ENCODE results near the gene BCL2L13. TPM values are rescaled to one million over a fixed set of nuclear protein-coding genes. Genes with fewer than 3 reads are reported as not detected.
"Not testable (repeated sequence)": the region's sequence is repeated elsewhere in the genome, so short reads cannot be mapped to it uniquely, and the experiment has no call there.

BCL2L13 gene
- polyA plus RNA-seq, 3 donors = 20.2 to 67.8 (median 53.0) TPM

- H3K79me2 ChIP-seq (ENCODE audit: insufficient read depth, low read length) = peaks cover 4% of the 10 kb centered on the region
- no peak overlapping the region for H3K9ac ChIP-seq (ENCODE audit: insufficient read depth, low read length, poor library complexity, severe bottlenecking)
- H3K4me3 ChIP-seq (replicated peaks in 1 of 3; ENCODE audit: low read depth in 2 of 3, low read length in 3 of 3) = no peak overlapping the region
- Mint-ChIP-seq H3K9me3 (no peaks in the 10 kb centered on the region), H3K4me3 (no peak overlapping the region), H3K27me3 (ENCODE audit: low read depth in 3 of 3) (no peaks in the 10 kb centered on the region), H3K4me1 (peaks cover 17% of the 10 kb centered on the region), H3K27ac (peak overlapping the region in 1 of 7 donors; percentile 2), H3K36me3 (no peaks in the 10 kb centered on the region)
- H3K9me3 ChIP-seq (replicated peaks in 1 of 2; ENCODE audit: control insufficient read depth in 1 of 2, insufficient read depth in 1 of 2, low read length in 2 of 2) = no peaks in the 10 kb centered on the region
- H3K36me3 ChIP-seq (replicated peaks in 1 of 2; ENCODE audit: control insufficient read depth in 1 of 2, insufficient read depth in 2 of 2, low read length in 2 of 2) = no peaks in the 10 kb centered on the region
- no peak for DNase-seq
- no peak for TF ChIP-seq CTCF (IDR thresholded peaks at IDR 0.05)
- no peak overlapping the region for H2AFZ ChIP-seq (ENCODE audit: insufficient read depth, low read depth, low read length, poor library complexity, severe bottlenecking)
- H3K27ac ChIP-seq (ENCODE audit: low read depth in 1 of 2, low read length in 2 of 2) = no peak overlapping the region
- H3K4me1 ChIP-seq (ENCODE audit: control insufficient read depth in 1 of 2, insufficient read depth in 2 of 2, low read length in 2 of 2) = peaks cover 18 to 20% of the 10 kb centered on the region in 2 donors
- intact Hi-C loops (cut with micrococcal nuclease) = no loop called here
- no CpG with 5 or more reads among the region's 3 CpGs for WGBS (ENCODE audit: insufficient coverage)
- H3K4me2 ChIP-seq (replicated peaks; ENCODE audit: extremely low read depth, low read length, poor library complexity, severe bottlenecking) = no peak overlapping the region
- no peaks in the 10 kb centered on the region for H4K20me1 ChIP-seq (ENCODE audit: insufficient read depth, low read length)
- H3K27me3 ChIP-seq (ENCODE audit: control insufficient read depth in 2 of 2, insufficient read depth in 2 of 2, low read length in 2 of 2) = no peaks in the 10 kb centered on the region
Observed at GRCh38 chr22:17633998-17634323, 4.6 kb upstream of the BCL2L13 start.

DNA sequence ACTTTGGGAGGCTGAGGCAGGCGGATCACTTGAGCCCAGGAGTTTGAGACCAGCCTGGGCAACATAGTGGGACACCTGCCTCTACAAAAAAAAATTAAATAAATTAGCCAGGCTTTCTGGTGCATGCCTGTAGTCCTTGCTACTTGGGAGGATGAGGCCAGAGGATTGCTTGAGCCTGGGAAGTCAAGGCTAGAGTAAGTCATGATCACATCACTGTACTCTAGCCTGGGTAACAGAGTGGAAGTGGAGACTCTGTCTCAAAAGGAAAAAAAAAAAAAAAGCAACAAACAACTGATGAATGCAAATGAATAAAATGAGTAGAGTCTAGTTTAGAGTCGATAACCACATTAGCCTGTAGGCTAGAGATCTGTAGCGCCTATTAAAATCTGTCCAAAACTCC is 3.9 kb upstream of the BCL2L13 start:
- Histone ChIP-seq H3K27me3 (ENCODE audit: control insufficient read depth in 2 of 2, insufficient read depth in 2 of 2, low read length in 2 of 2) (no peaks in the 10 kb centered on the region), H3K79me2 (ENCODE audit: insufficient read depth, low read length) (peaks cover 11% of the 10 kb centered on the region), H3K4me1 (ENCODE audit: control insufficient read depth in 1 of 2, insufficient read depth in 2 of 2, low read length in 2 of 2) (peaks cover 17 to 19% of the 10 kb centered on the region in 2 donors), H2AFZ (ENCODE audit: insufficient read depth, low read depth, low read length, poor library complexity, severe bottlenecking) (no peak overlapping the region), H3K9ac (ENCODE audit: insufficient read depth, low read length, poor library complexity, severe bottlenecking) (no peak overlapping the region), H3K4me2 (replicated peaks; ENCODE audit: extremely low read depth, low read length, poor library complexity, severe bottlenecking) (no peak overlapping the region), H3K27ac (ENCODE audit: low read depth in 1 of 2, low read length in 2 of 2) (no peak overlapping the region), H4K20me1 (ENCODE audit: insufficient read depth, low read length) (no peaks in the 10 kb centered on the region), H3K9me3 (replicated peaks in 1 of 2; ENCODE audit: control insufficient read depth in 1 of 2, insufficient read depth in 1 of 2, low read length in 2 of 2) (no peaks in the 10 kb centered on the region), H3K4me3 (replicated peaks in 1 of 3; ENCODE audit: low read depth in 2 of 3, low read length in 3 of 3) (no peak overlapping the region), H3K36me3 (replicated peaks in 1 of 2; ENCODE audit: control insufficient read depth in 1 of 2, insufficient read depth in 2 of 2, low read length in 2 of 2) (no peaks in the 10 kb centered on the region)
- H3K9me3 Mint-ChIP-seq = no peaks in the 10 kb centered on the region
- H3K27me3 Mint-ChIP-seq (ENCODE audit: low read depth in 3 of 3) = no peaks in the 10 kb centered on the region
- H3K4me3 Mint-ChIP-seq = no peak overlapping the region
- no peak for TF ChIP-seq CTCF (IDR thresholded peaks at IDR 0.05)
- no peak for DNase-seq
- H3K27ac Mint-ChIP-seq = no peak overlapping the region
- no peaks in the 10 kb centered on the region for H3K36me3 Mint-ChIP-seq
- peaks cover 13% of the 10 kb centered on the region for H3K4me1 Mint-ChIP-seq
- WGBS (ENCODE audit: insufficient coverage) = 100% methylated on average over 2 of the region's 3 CpGs
- intact Hi-C loops (cut with micrococcal nuclease) = loop anchor here (5.0 kb wide), 3 partner anchors 38 to 73 kb away; no protein-coding TSS in a partner anchor

- H3K9me3 Mint-ChIP-seq; H4K20me1 ChIP-seq (ENCODE audit: insufficient read depth, low read length); H3K9me3 ChIP-seq (replicated peaks in 1 of 2; ENCODE audit: control insufficient read depth in 1 of 2, insufficient read depth in 1 of 2, low read length in 2 of 2); H3K4me2 ChIP-seq (replicated peaks; ENCODE audit: extremely low read depth, low read length, poor library complexity, severe bottlenecking); H3K4me3 ChIP-seq (replicated peaks in 1 of 3; ENCODE audit: low read depth in 2 of 3, low read length in 3 of 3); H2AFZ ChIP-seq (ENCODE audit: insufficient read depth, low read depth, low read length, poor library complexity, severe bottlenecking); H3K36me3 ChIP-seq (replicated peaks in 1 of 2; ENCODE audit: control insufficient read depth in 1 of 2, insufficient read depth in 2 of 2, low read length in 2 of 2); H3K27ac Mint-ChIP-seq; H3K27ac ChIP-seq (ENCODE audit: low read depth in 1 of 2, low read length in 2 of 2); DNase-seq; H3K27me3 Mint-ChIP-seq (ENCODE audit: low read depth in 3 of 3); H3K4me3 Mint-ChIP-seq; H3K27me3 ChIP-seq (ENCODE audit: control insufficient read depth in 2 of 2, insufficient read depth in 2 of 2, low read length in 2 of 2); H3K9ac ChIP-seq (ENCODE audit: insufficient read depth, low read length, poor library complexity, severe bottlenecking); H3K36me3 Mint-ChIP-seq: not testable (repeated sequence)
- intact Hi-C loops (cut with micrococcal nuclease) = loop anchor here (5.0 kb wide), 3 partner anchors 35 to 70 kb away; no protein-coding TSS in a partner anchor
- H3K4me1 Mint-ChIP-seq = peaks cover 30% of the 10 kb centered on the region
- Histone ChIP-seq H3K79me2 (ENCODE audit: insufficient read depth, low read length) (peaks cover 32% of the 10 kb centered on the region), H3K4me1 (ENCODE audit: control insufficient read depth in 1 of 2, insufficient read depth in 2 of 2, low read length in 2 of 2) (peaks cover 22 to 28% of the 10 kb centered on the region in 2 donors)
- 90% methylated on average over 9 of the region's 10 CpGs for WGBS (ENCODE audit: insufficient coverage)
Observed at GRCh38 chr22:17636850-17637249, 1.7 kb upstream of the BCL2L13 start.

Data from CD14-positive monocyte (primary cell).